PC-3 (cell line): ENCODE data around the gene MARF1.

Experiments used
- EZH2phosphoT487 ChIP-seq: fragments of 300-600 bp; sonication (generic); IDR thresholded peaks from 2 replicates; pipeline ENCODE4 v1.6.1; 2018; ENCODE audit warnings: mild to moderate bottlenecking, antibody characterized with exemption, low read length, borderline replicate concordance
- TF ChIP-seq, protein P1 (sequence below): fragments of 300-600 bp; sonication (generic); conservative IDR thresholded peaks from 2 replicates; pipeline ENCODE4 v1.5.1; 2017; ENCODE audit warnings: antibody characterized with exemption, low read depth, mild to moderate bottlenecking, low read length

DNA sequence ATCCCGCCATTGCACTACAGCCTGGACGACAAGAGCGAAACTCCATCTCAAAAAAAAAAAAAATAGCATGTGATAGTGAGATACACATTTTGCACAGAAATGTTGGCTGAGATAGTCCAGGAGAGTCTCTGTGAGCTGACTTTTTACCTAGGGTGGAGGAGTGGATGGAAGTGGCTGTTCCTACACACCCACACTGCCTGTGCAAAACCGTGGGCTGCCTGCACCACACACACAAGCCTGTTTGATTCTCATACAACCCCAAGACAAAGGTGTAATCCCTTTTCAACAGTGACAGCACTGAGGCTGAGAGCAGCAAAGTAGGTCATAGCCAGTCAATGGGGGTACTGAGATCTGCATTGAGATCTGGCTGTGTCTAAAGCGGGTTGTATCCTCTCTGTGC, 86.8 kb downstream of the MARF1 start:
- TF ChIP-seq, protein P1, sequence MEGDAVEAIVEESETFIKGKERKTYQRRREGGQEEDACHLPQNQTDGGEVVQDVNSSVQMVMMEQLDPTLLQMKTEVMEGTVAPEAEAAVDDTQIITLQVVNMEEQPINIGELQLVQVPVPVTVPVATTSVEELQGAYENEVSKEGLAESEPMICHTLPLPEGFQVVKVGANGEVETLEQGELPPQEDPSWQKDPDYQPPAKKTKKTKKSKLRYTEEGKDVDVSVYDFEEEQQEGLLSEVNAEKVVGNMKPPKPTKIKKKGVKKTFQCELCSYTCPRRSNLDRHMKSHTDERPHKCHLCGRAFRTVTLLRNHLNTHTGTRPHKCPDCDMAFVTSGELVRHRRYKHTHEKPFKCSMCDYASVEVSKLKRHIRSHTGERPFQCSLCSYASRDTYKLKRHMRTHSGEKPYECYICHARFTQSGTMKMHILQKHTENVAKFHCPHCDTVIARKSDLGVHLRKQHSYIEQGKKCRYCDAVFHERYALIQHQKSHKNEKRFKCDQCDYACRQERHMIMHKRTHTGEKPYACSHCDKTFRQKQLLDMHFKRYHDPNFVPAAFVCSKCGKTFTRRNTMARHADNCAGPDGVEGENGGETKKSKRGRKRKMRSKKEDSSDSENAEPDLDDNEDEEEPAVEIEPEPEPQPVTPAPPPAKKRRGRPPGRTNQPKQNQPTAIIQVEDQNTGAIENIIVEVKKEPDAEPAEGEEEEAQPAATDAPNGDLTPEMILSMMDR = no peak
- TF ChIP-seq EZH2phosphoT487 = no peak
